GM12801 (cell line): ENCODE results near the gene GPC6.

ENCODE experiments used
- TF ChIP-seq, protein P1 (sequence below): IDR thresholded peaks from one replicate; pipeline ENCODE4 v1.5.1; 2011; ENCODE audit warnings: control low read depth; ENCODE audit not compliant: insufficient read length; ENCODE audit errors: extremely low read depth

GPC6 gene

DNA sequence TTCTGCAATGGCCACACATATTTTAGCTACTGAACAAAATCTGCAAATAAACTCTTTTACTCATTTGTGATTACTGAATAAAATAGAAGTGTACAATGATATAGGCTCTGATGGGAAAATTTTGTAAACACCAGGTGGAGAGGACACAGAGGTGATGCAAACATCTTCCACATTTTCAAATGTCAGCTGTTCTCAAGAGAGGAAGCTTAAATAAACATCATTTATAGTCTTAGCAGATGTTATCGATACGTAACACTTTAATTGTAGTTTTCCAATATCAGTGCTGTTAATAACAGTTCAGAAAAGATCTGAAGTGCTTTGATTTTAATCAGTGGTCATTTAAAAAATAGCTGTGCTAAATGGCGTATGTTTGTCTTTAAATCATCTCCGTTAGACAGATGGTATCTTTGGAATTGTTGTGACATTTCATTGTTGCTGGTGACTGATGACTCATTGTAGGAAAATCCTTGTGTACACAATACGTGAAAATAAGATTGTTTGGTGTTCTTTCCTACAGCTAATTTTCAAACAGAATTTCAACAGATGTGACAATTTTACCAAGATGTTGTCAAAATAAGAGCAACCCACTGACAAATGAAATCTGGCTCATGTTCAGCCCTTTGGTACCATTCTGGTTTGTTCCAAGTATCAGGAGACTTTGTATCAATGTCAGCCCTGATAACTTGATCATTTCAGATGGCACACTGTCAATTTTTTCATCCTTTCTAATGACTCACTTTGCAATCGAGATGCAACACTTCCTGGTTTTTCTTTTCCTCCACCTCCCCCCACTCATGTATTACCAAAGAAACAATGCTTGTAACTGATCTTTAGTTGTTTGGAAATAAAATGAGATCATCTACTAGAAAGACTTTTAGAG is 736.9 kb downstream of the GPC6 start:
- TF ChIP-seq, protein P1, sequence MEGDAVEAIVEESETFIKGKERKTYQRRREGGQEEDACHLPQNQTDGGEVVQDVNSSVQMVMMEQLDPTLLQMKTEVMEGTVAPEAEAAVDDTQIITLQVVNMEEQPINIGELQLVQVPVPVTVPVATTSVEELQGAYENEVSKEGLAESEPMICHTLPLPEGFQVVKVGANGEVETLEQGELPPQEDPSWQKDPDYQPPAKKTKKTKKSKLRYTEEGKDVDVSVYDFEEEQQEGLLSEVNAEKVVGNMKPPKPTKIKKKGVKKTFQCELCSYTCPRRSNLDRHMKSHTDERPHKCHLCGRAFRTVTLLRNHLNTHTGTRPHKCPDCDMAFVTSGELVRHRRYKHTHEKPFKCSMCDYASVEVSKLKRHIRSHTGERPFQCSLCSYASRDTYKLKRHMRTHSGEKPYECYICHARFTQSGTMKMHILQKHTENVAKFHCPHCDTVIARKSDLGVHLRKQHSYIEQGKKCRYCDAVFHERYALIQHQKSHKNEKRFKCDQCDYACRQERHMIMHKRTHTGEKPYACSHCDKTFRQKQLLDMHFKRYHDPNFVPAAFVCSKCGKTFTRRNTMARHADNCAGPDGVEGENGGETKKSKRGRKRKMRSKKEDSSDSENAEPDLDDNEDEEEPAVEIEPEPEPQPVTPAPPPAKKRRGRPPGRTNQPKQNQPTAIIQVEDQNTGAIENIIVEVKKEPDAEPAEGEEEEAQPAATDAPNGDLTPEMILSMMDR, result no peak

- TF ChIP-seq, protein P1, result no peak
These were observed 737.5 kb downstream of the GPC6 start for GRCh38 chr13:93964146-93964512.

- TF ChIP-seq, protein P1, result no peak
These were observed 739.0 kb downstream of the GPC6 start for GRCh38 chr13:93965587-93965986.

DNA sequence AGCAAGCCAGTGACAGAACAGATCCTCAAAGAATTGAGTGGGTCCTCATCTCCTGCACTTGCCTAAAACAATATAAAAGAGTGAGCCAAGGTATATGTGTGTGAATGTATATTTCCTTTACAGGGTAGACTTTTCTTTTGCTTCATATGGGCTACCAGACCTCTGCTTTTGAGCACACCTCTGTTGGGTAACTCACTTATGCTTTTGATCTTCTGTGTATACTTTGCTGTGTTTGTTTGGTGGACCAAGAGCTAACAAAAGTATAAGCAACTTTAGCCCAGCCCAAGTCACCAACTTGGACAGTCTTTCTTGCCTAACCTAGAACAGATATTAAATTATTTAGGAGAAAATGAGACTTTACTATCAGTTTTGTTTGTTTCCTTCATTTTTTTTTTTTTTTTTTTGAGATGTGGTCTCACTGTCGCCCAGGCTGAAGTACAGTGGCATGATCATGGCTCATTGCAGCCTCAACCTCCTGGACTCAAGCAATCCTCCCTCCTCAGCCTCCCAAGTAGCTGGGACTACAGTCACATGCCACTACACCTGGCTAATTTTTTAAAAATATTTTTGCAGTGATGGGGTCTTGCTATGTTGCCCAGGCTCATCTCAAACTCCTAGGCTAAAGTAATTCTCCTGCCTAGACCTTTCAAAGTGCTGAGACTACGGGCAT is 739.8 kb downstream of the GPC6 start:
- TF ChIP-seq, protein P1, result no peak

- TF ChIP-seq, protein P1, result no peak
These were observed 740.7 kb downstream of the GPC6 start for GRCh38 chr13:93967286-93967685.

- TF ChIP-seq, protein P1, result no peak
These were observed 748.6 kb downstream of the GPC6 start for GRCh38 chr13:93975242-93975641.

GRCh38 chr13:93976528-93976927 is 749.9 kb downstream of the GPC6 start:
- TF ChIP-seq, protein P1, result no peak
